Tibial nerve (tissue), 4 donors: ENCODE data around the gene DHX58.

Source experiments
- CTCF ChIP-seq, 5 experiments: fragments of 200-600 bp in 3 of 5; fragments of 450-650 bp in 2 of 5; sonication (generic) in 3 of 5; IDR thresholded peaks; one replicate each; pipeline ENCODE4 v1.5.1; 2016 to 2019; ENCODE audit warnings: antibody characterized with exemption in 5 of 5, mild to moderate bottlenecking in 3 of 5, moderate library complexity in 2 of 5
- EP300 ChIP-seq, 2 donors: sonication (generic); formaldehyde crosslinking; IDR thresholded peaks; one replicate each; pipeline ENCODE4 v1.6.1; 2017; ENCODE audit warnings: antibody characterized with exemption in 2 of 2, mild to moderate bottlenecking in 1 of 2
- POLR2A ChIP-seq, 2 donors: fragments of 450-650 bp; IDR thresholded peaks; one replicate each; pipeline ENCODE4 v1.6.1; 2017; ENCODE audit warnings: antibody characterized with exemption in 2 of 2, mild to moderate bottlenecking in 2 of 2, moderate library complexity in 2 of 2

GRCh38 chr17:42109086-42109485 lies 3.4 kb downstream of the DHX58 start:
- no peak for TF ChIP-seq POLR2A (IDR thresholded peaks at IDR 0.05)
- no peak for TF ChIP-seq CTCF (IDR thresholded peaks at IDR 0.05)
- TF ChIP-seq EP300 (IDR thresholded peaks at IDR 0.05), result no peak
